ENCODE data around the gene RBM28.

The RBM28 gene

DNA sequence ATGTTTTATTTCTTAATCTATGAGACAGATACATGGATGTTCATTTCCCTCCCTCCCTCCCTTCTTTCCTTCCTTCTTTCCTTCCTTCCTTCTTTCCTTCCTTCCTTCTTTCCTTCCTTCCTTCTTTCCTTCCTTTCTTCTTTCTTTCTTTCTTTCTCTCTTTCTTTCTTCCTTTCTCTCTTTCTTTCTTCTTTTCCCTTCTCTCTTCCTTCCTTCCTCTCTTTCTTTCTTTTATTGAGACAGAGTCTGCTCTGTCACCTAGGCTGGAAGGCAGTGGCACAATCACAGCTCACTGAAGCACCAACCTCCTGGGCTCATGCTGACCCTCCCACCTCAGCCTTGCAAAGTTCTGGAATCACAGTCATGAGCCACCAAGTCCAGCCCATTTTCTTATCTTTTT is 23.3 kb upstream of the RBM28 start:
- no peak for DNase-seq

DNA sequence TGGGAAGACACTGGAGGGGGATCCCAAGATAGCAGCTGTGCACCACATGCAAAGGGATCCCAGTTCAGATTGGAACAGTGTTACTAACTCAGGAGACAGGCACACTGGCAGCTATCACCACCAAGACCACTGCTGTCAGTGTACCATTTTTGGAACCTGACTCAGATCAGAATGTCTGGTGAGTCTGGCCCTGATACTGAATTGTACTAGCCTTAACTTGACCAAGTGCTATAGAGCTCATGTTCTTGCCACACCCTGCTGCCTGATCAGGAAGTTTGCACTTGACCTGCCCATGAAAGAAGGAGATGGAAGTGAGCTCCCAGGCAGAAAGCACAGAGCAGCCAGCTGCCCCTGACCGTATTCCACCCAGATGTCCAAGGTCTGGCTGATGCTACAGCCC is 22.6 kb upstream of the RBM28 start:
- DNase-seq = no peak

DNA sequence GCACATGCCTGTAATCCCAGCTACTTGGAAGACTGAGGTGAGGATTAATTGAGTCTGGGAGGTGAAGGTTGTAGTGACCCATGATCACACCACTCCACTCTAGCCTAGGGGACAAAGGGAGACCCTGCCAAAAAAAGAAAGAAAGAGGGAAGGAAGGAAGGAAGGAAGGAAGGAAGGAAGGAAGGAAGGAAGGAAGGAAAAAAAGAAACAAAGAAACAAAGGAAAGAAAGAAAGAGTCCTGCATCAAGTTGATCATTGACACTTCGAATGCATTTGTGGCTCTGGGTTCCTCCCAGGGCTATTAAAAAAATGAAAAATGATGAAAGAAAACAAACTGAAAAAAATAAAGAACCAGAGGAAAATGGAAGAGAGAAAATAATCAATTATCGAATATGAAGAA is 21.7 kb upstream of the RBM28 start:
- no peak for DNase-seq

DNA sequence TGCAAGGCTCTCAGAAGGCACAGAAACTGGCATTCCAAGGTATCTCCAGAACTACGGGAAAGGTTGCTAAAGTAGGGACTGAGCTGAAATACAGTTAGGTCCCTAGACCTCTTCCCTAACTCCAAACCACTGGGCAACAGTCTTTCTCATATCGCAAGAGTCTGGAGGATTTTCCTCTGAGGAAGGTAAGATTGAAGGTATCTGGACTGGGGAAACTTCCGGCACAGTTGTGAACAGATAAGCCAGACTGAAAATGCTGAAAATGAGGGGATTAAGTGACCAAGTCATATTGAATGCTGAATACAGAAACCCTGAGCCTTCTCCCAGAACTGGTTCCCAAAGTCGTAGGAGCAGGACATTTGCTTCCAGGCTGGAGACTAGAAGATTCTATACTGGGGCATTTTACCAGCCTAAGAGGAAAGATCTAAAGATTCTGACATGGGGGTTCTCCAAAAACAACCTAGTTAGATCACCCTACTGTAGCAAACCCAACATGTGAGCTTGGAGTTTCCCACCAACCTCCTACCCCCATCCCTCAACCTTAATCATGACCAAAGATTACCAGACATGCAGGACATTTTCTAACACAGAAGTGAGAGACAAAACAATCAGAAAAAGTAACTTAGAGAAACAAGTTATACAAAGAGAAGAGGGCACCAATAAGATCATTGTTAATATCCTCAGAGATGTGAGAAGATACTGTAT is 20.6 kb upstream of the RBM28 start:
- no peak for DNase-seq

DNA sequence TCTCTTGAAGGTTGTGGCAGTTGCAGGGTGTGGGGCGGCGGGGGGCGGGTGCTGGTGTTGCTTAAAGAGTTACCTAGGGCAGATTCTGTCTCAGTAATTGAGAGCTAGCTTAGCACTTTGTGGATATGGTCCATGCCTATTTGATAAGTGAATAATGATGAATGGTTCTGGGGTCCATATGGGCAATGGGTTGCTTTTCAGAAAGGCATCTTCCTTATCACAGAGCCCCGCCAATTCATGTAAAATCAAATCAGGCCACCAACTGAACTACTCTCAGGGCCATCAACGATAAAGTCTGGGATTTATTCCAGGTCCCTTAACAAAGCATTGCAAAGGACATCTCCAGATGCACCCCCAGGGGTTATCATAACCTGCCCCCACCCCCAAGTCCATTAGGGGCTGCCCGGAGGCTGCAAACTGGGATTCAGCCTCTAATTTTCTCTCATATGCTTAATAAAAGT is 19.6 kb upstream of the RBM28 start:
- no peak for DNase-seq

DNA sequence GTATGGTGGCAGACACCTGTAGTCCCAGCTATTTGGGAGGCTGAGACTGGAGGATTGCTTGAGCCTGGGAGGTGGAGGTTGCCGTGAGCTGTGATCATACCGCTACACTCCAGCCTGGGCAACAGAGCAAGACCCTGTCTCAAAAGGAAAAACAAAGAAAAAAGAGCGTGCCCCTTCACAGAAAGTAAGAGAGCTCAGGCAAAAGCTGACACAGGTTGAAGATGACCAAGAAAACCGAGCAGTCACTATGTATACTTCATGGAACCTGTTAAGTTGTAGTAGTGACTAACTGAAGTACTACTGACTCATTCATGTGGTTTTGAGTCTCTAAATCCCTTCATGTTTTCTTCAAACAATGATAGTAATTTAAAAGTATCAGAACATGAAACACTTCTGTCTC is 19.0 kb upstream of the RBM28 start:
- DNase-seq = no peak

DNA sequence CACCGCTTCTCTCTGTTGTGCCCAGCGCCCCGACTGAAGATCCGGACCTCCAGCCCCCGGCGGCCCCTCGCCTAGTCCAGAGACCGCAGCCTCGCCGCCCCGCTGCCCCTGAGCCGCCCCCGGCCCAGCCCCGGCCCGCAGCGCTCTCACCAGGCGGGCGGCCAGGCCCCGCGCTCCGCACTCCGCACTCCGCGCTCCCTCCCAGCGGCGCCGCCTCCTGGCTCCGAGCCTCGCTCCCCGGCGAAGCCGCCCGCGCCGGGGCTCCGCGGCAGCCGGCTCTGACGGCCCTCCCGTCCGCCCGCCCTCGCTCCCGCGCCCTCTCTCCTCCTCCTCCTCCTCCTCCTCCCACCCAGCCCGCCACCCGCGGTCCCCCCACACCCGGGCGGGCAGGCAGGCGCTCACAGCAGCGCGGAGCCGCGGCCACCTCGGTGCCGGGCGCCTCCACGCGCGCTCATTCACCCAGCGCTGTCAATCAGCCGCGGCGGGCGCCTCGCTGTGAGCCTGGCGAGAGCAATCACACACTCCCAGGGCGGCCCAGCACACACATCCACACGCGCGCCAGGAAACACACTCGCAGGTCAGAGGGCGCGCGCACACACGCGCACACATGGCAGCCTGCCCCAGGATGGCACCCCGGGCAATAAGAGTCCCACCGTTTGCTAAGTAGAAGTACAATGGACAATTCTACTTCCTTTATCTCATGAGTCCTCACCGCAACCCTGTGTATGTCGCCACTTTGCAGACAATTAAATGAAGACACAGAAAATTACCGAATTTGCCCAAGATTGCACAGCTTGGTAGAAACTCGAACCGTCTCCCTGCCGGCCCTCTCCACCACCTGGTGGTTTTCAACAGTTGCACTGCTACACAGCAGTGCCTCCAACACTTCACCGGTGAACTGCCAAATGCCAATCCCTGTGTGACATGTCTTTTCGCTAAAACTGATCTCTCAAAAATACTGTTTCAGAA is 18.0 kb upstream of the RBM28 start, which contains the start of gene PRRT4:
PRRT4 (minus strand) TSS at position 280 of the 969 bp plus-strand sequence.
- DNase-seq = no peak

DNA sequence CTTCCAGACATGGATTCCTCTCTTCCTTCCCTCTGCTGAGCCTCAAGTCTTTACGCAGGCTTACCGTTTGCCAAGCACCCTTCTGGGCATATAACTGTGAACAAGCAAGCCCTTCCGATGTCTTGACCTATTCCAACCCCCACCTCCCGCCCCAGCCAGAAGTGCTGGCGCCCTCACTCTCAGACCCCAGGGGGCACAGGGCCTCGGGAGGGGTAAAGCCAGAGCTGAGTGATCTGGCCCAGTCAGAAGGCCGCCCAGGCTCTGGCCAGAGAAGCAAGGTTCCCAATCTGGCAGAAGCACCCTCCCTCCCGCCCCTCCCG is 16.6 kb upstream of the RBM28 start:
- no peak for DNase-seq

DNA sequence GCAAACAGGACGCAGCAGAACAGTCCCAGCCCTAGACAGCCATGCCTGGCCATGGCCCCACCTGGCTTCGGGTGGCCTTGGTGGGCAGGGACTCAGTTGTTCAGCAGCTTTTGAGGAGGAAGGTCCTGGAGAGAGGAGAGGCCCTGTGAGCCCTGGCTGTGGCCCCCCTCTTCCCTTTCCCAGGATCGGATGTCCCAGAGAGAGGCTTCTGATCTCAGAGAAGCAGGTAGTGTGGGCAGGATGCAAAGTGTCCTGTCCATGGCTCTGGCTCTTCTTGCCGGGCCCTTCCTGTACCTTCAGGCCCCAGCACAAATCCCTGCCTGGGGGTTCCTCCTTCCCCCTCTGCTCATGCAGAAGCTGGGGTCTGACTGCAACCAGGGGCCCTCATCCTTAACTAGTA is 16.2 kb upstream of the RBM28 start:
- no peak for DNase-seq

DNA sequence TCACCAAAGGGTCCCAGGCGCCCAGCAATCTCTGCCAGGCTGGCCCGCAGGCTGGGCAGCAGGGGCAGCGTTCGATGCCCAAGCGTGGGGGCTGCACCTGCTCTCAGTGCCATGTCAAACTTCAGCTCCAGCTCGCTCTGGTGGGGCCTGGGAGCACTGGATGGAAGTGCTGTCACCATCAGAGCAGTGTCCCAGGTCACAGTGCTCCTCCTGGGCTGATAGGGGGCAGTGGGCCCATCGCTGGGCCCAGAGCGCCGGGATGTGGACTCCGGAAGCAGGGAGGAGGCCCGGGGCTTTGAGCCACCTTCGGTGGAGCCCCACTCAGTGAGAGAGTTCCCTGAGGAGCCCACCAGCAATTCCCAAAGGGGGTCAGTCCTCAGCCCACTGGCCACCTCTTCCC is 15.6 kb upstream of the RBM28 start:
- DNase-seq = no peak

DNA sequence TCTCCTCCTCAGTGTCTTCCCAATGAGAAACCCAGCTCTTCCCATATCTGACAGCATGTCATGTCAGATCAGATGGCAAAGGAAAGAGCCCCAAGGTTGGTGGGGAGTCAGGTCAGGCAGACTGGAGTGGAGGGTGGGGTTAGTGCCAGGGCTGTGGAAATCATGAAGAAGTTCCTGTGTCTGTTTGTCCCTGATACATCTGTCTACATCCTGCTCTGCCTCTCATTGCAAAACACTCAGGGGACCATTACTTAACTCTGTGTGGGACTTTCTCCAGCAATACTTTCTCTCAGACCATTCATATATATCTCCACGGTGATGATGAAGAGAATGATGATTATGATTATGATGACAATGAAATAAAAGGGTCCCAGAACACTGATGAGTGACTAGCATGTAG is 14.5 kb upstream of the RBM28 start:
- no peak for DNase-seq

DNA sequence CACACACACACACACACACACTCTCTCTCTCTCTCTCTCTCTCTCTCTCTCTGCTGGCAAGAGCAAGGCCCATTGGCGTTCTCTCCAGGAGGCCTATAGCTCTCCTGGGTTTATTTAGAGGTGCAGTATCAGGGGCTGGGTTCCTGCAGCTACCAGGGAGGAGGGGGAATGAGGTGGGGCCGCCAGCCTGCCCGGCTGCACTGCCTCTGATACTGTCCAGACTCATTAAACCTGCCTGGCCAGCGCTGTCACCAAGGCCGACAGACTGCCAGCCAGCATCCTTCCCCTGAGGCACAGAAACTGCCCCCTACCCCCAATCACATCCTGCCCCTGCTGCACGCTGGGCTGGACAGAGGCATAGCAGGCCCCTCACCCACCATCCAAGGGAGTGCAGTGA is 13.5 kb upstream of the RBM28 start:
- no peak for DNase-seq

DNA sequence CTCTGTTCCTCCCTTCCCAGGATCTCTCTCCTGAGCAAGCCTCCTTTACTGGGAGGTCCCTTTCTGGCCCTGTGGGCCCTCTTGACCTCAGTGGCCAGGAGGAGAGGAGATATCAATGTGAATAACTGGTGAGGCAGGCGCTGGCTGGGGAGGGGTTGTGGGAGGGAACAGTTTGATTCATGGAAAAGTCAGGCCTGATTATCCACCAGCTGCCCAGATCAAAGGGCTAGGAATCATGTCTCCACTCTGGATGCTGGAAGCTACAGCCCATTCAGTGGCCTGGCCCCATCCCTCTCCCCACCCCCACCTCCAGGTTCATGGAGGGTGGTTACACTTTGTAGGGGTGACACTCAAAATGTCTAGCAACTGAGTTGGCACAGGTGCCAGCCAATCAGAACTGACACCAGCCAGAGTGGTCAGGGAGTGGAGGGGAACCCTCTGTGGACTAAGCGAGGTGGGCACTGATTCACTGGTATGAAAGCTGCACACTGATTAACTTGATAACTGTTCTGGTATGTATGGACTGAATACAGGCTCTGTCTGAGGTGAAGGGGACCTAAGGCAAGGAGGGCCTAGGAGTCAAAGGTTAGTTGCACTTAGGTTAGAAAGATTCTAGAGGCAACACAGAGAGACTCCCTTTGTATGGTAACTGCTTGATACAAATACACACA is 13.0 kb upstream of the RBM28 start:
- no peak for DNase-seq

DNA sequence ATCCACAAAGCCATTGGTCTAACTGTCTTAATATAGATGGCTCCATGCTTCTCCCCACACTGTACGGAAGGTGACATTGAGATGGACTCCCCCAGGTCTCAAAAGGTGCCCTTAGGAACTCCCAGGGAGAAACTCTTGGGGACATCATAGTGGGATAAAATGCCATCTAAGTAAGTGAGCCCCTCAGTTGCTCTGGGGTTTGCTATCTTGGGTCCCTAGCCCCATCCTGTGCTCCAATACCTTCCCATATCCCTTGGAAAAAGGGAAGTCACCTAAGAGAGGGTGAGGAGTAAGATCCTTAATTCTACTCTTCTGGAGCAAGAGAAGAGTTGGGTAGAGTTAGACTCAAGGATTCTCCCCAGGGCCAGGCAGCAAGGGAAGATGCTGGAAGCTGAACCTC is 9.9 kb upstream of the RBM28 start:
- no peak for DNase-seq

DNA sequence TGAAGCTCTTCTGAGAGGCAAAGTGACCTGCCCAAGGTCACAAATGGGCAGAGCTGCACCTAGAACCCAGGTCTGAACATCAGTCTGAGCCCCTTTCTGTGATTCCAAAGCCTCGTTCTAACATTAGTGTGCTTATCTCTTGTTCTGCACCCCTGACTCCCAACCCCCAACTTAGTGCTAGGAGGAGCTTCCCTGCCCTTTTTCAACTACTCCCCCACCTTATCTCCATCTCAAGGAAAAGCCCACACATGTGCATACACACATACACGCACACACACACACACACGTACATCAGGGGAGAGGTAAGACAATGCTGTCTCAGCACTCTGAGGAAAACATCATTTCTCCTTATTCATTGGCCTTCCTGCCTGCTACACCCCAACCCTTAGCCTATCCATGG is 9.5 kb upstream of the RBM28 start:
- DNase-seq = no peak

DNA sequence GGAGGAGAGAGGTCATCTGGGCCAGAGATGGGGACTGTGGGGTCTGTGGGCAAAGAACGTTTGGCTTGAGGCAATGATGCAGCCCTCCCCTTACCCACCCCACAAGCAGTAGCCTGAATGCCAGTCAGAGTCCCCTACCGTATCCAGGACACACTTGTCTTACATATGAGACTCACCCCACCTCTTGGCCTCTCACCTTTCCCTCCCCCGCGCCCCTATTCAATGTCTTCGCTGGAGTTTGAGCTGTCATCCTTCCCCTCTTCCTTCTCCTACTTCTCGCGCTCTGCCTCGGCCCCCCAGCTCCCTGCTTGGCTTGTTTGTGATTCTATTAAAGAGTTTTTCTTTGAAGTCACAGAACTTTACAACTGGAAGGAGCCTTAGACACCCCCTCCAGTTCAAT is 8.9 kb upstream of the RBM28 start:
- no peak for DNase-seq

DNA sequence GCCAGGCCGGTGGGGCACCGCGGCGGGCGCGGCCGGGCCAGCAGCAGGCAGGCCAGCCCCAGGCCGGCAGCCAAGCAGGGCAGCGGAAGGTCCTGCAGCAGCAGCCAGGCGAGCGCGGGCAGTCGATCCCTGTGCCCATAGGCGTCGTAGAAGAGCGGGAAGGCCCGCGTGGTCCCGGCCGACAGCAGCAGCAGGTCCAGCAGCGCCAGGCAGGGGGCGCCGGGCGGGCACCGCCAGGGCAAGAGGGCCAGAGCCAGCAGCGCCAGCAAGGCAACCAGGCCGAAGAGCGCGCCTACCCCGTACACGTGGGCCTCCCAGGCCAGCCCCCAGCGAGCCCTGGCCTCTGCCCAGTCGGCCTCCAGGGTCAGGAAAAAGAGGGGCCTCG is 8.4 kb upstream of the RBM28 start:
- no peak for DNase-seq

DNA sequence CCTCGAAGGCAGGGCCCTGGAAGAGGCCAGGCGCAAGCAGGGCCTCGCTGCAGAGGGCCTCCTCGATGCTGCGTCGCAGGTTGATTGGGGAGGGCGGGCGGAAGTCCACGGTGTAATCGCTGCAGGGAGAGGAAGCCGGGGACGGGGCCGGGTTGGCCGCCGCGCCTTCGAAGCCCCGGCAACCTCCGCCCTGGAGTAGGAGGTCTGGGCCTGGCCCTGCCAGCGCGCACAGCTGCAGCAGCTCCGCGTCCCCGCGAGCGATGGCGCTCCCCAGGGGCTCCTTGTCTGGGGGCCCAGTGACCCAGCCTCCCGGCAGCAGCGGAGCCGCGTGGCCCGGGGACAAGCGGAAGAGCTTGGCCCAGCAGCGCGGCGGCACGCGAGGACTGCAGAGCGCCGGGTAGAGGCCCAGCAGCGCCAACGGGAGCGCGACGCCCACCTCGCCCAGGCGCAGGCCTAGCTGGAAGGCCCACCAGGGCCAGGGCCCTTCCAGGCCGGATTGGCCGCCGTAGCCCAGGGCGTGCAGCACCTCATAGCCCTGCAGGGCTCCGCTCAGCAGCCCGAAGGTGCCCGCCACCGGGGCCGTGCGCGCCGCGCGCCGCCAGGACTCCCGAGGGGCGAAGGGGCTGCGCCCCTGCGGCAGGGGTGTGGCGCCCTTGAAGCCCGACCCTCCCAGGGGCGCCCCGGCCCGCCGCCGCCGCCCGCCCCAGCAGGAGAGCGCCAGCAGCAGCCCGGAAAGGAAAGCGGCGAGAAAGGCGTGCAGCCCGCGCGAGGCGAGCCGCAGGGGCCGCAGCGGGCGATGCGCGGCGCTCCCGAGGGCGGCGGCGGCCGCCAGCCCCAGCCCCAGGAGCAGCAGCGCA is 7.8 kb upstream of the RBM28 start:
- no peak for DNase-seq

DNA sequence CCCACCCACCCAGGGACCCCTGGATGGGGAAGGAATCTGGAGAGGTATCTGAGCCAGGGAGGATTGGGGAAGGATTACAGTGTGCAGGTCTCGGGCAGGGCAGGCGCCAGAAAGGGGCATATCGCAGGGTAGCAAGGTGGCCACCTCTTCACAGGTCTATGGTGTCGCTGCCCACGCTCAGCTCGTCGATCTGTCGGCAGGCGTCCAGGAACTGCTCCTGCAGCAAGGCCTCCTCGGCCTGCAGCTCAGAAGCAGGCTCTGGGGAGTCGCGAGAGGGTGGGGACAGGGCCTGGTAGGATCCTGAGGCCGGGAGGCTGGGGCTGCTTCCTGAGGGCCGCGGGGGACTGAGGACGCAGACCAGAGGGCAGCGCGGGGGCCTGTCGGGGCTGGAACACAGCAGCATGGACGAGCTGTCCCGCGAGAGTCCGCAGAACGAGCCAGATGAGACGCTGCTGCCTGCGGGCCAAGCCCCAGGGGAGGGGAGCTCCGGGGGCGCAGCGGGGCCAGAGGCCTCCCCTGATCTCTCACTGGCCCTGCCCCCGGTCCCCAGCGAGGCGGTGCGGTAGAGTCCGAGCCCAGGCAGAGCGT is 7.1 kb upstream of the RBM28 start:
- no peak for DNase-seq

DNA sequence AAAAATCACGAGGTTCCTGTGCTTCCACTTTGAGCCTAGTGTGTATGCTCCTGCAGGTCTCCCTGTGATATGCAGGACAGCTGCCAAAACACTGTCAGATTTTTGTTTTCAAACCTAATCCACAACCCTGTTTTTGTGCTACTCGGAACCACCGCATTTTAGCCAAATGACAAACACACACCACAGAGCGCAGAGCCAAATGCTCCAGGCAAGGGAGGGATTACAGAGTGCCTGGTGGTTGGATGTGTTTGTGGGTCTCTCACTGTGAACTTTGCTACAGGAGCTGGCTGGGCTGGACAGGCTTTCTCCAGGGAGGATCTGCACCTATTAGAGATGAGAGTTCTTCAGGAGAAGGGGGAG is 5.7 kb upstream of the RBM28 start:
- no peak for DNase-seq

DNA sequence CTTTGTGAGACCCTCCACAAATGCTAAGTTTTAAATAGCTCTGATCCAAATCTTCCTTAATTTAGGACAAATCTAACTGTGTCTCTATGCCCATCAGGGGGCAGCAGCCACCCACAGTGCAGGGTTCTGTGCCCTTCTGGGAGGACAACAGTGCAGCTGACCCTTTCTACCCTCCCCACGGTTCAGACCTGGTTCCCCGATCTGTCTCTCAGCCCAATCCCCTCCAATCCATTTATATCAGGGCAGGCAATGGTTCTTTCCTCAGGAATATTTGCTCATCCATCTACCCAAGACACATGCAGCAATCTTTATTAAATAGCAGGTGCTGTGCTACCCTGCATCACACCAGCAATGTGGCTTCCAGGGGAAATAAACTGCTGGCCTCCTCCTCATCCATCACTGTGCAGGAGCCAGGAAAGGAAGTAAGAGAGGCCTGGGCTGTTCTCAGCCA is 4.0 kb upstream of the RBM28 start:
- no peak for DNase-seq

DNA sequence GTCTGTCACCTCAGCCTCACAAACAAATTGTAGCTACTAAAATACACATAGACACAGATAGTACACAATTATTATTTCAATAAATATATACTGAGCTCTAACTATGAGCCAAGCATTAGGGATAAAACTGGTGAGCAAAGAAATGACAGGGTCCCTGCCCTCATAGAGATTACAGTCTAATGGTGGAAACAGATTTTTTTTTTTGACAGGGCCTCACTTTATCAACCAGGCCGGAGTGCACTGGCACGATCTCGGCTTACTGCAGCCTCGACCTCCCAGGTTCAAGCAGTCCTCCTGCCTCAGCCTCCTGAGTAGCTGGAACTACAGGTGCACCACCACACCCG is 695 bp upstream of the RBM28 start:
- DNase-seq = no peak

DNA sequence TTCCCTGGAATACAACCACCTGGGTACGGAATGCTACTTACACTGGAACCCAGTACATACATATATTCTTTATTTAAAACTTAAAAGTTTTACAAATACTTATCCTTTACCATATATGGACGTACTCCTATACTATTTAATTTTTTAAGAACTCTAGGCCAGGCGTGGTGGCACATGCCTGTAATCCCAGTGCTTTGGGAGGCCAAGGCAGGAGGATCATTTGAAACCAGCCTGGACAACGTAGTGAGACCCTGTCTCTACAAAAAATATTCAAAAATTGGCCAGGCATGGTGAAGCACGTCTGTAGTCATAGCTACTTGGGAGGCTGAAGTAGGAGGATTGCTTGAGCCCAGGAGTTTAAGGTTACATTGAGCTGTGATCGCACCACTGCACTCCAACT is 2.0 kb downstream of the RBM28 start:
- DNase-seq = no peak

Data from T1000 (cell line).